ENCODE measurements around the gene HAGHL.
"Not testable (repeated sequence)": the region's sequence is repeated elsewhere in the genome, so short reads cannot be mapped to it uniquely, and the experiment has no call there.

The HAGHL gene

GRCh38 chr16:746637-747036 lies 19.7 kb downstream of the HAGHL start:
- H3K9ac ChIP-seq (ENCODE audit: low read length), result no peak overlapping the region
- no peak overlapping the region for H3K4me3 ChIP-seq (ENCODE audit: low read depth in 1 of 2, low read length in 2 of 2)
- H3K9me3 ChIP-seq (ENCODE audit: low read length), result no peaks in the 10 kb centered on the region
- no peaks in the 10 kb centered on the region for H3K36me3 ChIP-seq (ENCODE audit: insufficient read depth, low read length)
- no peak overlapping the region for H3K27ac ChIP-seq (ENCODE audit: low read depth, low read length)
- H3K27me3 ChIP-seq (ENCODE audit: control insufficient read depth in 1 of 2, insufficient read depth in 2 of 2, low read length in 2 of 2), result peaks cover 0 to 10% of the 10 kb centered on the region in 2 donors
- H3K4me1 ChIP-seq (ENCODE audit: insufficient read depth, low read length), result no peaks in the 10 kb centered on the region

- no peaks in the 10 kb centered on the region for H3K9me3 ChIP-seq (ENCODE audit: low read length)
- H3K36me3 ChIP-seq (ENCODE audit: insufficient read depth, low read length), result no peaks in the 10 kb centered on the region
- no peak overlapping the region for H3K4me3 ChIP-seq (ENCODE audit: low read depth in 1 of 2, low read length in 2 of 2)
- peaks cover 0 to 6% of the 10 kb centered on the region in 2 donors for H3K27me3 ChIP-seq (ENCODE audit: control insufficient read depth in 1 of 2, insufficient read depth in 2 of 2, low read length in 2 of 2)
- H3K4me1 ChIP-seq (ENCODE audit: insufficient read depth, low read length), result no peaks in the 10 kb centered on the region
- H3K9ac ChIP-seq (ENCODE audit: low read length), result no peak overlapping the region
- H3K27ac ChIP-seq (ENCODE audit: low read depth, low read length), result no peak overlapping the region
Measured at GRCh38 chr16:747978-748746, 21.3 kb downstream of the HAGHL start.

- H3K9me3 ChIP-seq (ENCODE audit: low read length), result no peaks in the 10 kb centered on the region
- H3K27me3 ChIP-seq (ENCODE audit: control insufficient read depth in 1 of 2, insufficient read depth in 2 of 2, low read length in 2 of 2), result peaks cover 5 to 10% of the 10 kb centered on the region in 2 donors
- H3K27ac ChIP-seq (ENCODE audit: low read depth, low read length), result no peak overlapping the region
- H3K36me3 ChIP-seq (ENCODE audit: insufficient read depth, low read length), result no peaks in the 10 kb centered on the region
- no peak overlapping the region for H3K4me3 ChIP-seq (ENCODE audit: low read depth in 1 of 2, low read length in 2 of 2)
- H3K9ac ChIP-seq (ENCODE audit: low read length), result no peak overlapping the region
- no peaks in the 10 kb centered on the region for H3K4me1 ChIP-seq (ENCODE audit: insufficient read depth, low read length)
Measured at GRCh38 chr16:749010-749409, 22.1 kb downstream of the HAGHL start.

GRCh38 chr16:750485-750884 lies 23.6 kb downstream of the HAGHL start:
- Histone ChIP-seq H3K9ac (ENCODE audit: low read length) (no peak overlapping the region), H3K4me3 (ENCODE audit: low read depth in 1 of 2, low read length in 2 of 2) (no peak overlapping the region), H3K9me3 (ENCODE audit: low read length) (no peaks in the 10 kb centered on the region), H3K27ac (ENCODE audit: low read depth, low read length) (no peak overlapping the region), H3K27me3 (ENCODE audit: control insufficient read depth in 1 of 2, insufficient read depth in 2 of 2, low read length in 2 of 2) (peaks cover 5 to 10% of the 10 kb centered on the region in 2 donors), H3K4me1 (ENCODE audit: insufficient read depth, low read length) (no peaks in the 10 kb centered on the region), H3K36me3 (ENCODE audit: insufficient read depth, low read length) (no peaks in the 10 kb centered on the region)

- Histone ChIP-seq H3K4me1 (ENCODE audit: insufficient read depth, low read length) (no peaks in the 10 kb centered on the region), H3K27me3 (ENCODE audit: control insufficient read depth in 1 of 2, insufficient read depth in 2 of 2, low read length in 2 of 2) (peaks cover 5 to 10% of the 10 kb centered on the region in 2 donors), H3K4me3 (ENCODE audit: low read depth in 1 of 2, low read length in 2 of 2) (no peak overlapping the region), H3K27ac (ENCODE audit: low read depth, low read length) (no peak overlapping the region), H3K9me3 (ENCODE audit: low read length) (no peaks in the 10 kb centered on the region), H3K36me3 (ENCODE audit: insufficient read depth, low read length) (no peaks in the 10 kb centered on the region), H3K9ac (ENCODE audit: low read length) (no peak overlapping the region)
Measured at GRCh38 chr16:751152-752006, 24.5 kb downstream of the HAGHL start.

GRCh38 chr16:752007-752312 lies 25.1 kb downstream of the HAGHL start:
- no peak overlapping the region for H3K27ac ChIP-seq (ENCODE audit: low read depth, low read length)
- no peaks in the 10 kb centered on the region for H3K36me3 ChIP-seq (ENCODE audit: insufficient read depth, low read length)
- no peak overlapping the region for H3K4me3 ChIP-seq (ENCODE audit: low read depth in 1 of 2, low read length in 2 of 2)
- no peak overlapping the region for H3K9ac ChIP-seq (ENCODE audit: low read length)
- no peaks in the 10 kb centered on the region for H3K9me3 ChIP-seq (ENCODE audit: low read length)
- no peaks in the 10 kb centered on the region for H3K4me1 ChIP-seq (ENCODE audit: insufficient read depth, low read length)
- peaks cover 5 to 10% of the 10 kb centered on the region in 2 donors for H3K27me3 ChIP-seq (ENCODE audit: control insufficient read depth in 1 of 2, insufficient read depth in 2 of 2, low read length in 2 of 2)

- not testable (repeated sequence) for H3K9me3 ChIP-seq (ENCODE audit: low read length); H3K36me3 ChIP-seq (ENCODE audit: insufficient read depth, low read length); H3K4me3 ChIP-seq (ENCODE audit: low read depth in 1 of 2, low read length in 2 of 2); H3K4me1 ChIP-seq (ENCODE audit: insufficient read depth, low read length); H3K27ac ChIP-seq (ENCODE audit: low read depth, low read length); H3K9ac ChIP-seq (ENCODE audit: low read length)
- H3K27me3 ChIP-seq (ENCODE audit: control insufficient read depth in 1 of 2, insufficient read depth in 2 of 2, low read length in 2 of 2), result peaks cover 5 to 10% of the 10 kb centered on the region in 2 donors
Measured at GRCh38 chr16:754121-754607, 27.3 kb downstream of the HAGHL start.

GRCh38 chr16:754656-755055 lies 27.8 kb downstream of the HAGHL start:
- Histone ChIP-seq H3K4me3 (ENCODE audit: low read depth in 1 of 2, low read length in 2 of 2) (no peak overlapping the region), H3K4me1 (ENCODE audit: insufficient read depth, low read length) (no peaks in the 10 kb centered on the region), H3K27me3 (ENCODE audit: control insufficient read depth in 1 of 2, insufficient read depth in 2 of 2, low read length in 2 of 2) (peaks cover 5 to 10% of the 10 kb centered on the region in 2 donors), H3K27ac (ENCODE audit: low read depth, low read length) (no peak overlapping the region), H3K36me3 (ENCODE audit: insufficient read depth, low read length) (no peaks in the 10 kb centered on the region), H3K9ac (ENCODE audit: low read length) (no peak overlapping the region), H3K9me3 (ENCODE audit: low read length) (no peaks in the 10 kb centered on the region)

- Histone ChIP-seq H3K9me3 (ENCODE audit: low read length) (no peaks in the 10 kb centered on the region), H3K36me3 (ENCODE audit: insufficient read depth, low read length) (no peaks in the 10 kb centered on the region), H3K4me3 (ENCODE audit: low read depth in 1 of 2, low read length in 2 of 2) (no peak overlapping the region), H3K27me3 (ENCODE audit: control insufficient read depth in 1 of 2, insufficient read depth in 2 of 2, low read length in 2 of 2) (peaks cover 5% of the 10 kb centered on the region in 2 donors), H3K4me1 (ENCODE audit: insufficient read depth, low read length) (no peaks in the 10 kb centered on the region), H3K9ac (ENCODE audit: low read length) (no peak overlapping the region), H3K27ac (ENCODE audit: low read depth, low read length) (no peak overlapping the region)
Measured at GRCh38 chr16:756428-756827, 29.5 kb downstream of the HAGHL start.

- H3K36me3 ChIP-seq (ENCODE audit: insufficient read depth, low read length), result no peaks in the 10 kb centered on the region
- no peaks in the 10 kb centered on the region for H3K9me3 ChIP-seq (ENCODE audit: low read length)
- H3K4me1 ChIP-seq (ENCODE audit: insufficient read depth, low read length), result no peaks in the 10 kb centered on the region
- no peak overlapping the region for H3K9ac ChIP-seq (ENCODE audit: low read length)
- H3K27ac ChIP-seq (ENCODE audit: low read depth, low read length), result no peak overlapping the region
- H3K4me3 ChIP-seq (ENCODE audit: low read depth in 1 of 2, low read length in 2 of 2), result no peak overlapping the region
- H3K27me3 ChIP-seq (ENCODE audit: control insufficient read depth in 1 of 2, insufficient read depth in 2 of 2, low read length in 2 of 2), result peaks cover 0 to 13% of the 10 kb centered on the region in 2 donors
Measured at GRCh38 chr16:759110-759910, 32.4 kb downstream of the HAGHL start.

- Histone ChIP-seq H3K27ac (ENCODE audit: low read depth, low read length) (no peak overlapping the region), H3K27me3 (ENCODE audit: control insufficient read depth in 1 of 2, insufficient read depth in 2 of 2, low read length in 2 of 2) (peaks cover 0 to 13% of the 10 kb centered on the region in 2 donors), H3K9me3 (ENCODE audit: low read length) (no peaks in the 10 kb centered on the region), H3K4me3 (ENCODE audit: low read depth in 1 of 2, low read length in 2 of 2) (no peak overlapping the region), H3K36me3 (ENCODE audit: insufficient read depth, low read length) (no peaks in the 10 kb centered on the region), H3K4me1 (ENCODE audit: insufficient read depth, low read length) (no peaks in the 10 kb centered on the region), H3K9ac (ENCODE audit: low read length) (no peak overlapping the region)
Measured at GRCh38 chr16:760065-760464, 33.2 kb downstream of the HAGHL start.

Measured in muscle layer of colon (tissue), 2 donors.